H9 (cell line): ENCODE measurements around the gene INTS1. TPM values are rescaled to one million over a fixed set of nuclear protein-coding genes. Genes with fewer than 3 reads are reported as not detected.

Source experiments
- DNase-seq: peaks from one replicate; pipeline ENCODE4 v3.0.0-alpha.2; 2017
- H2AFZ ChIP-seq: one replicate; pipeline ENCODE4 v1.6.1; 2013; ENCODE audit warnings: mild to moderate bottlenecking, low read length, control low read depth, moderate library complexity
- H2AK5ac ChIP-seq: 2 replicates; pipeline ENCODE4 v1.6.1; 2013; ENCODE audit warnings: low read length, control low read depth, mixed read lengths; ENCODE audit not compliant: insufficient read length
- H2BK120ac ChIP-seq: one replicate; pipeline ENCODE4 v1.6.1; 2013; ENCODE audit warnings: low read depth, mild to moderate bottlenecking, low read length, control low read depth, inconsistent platforms; ENCODE audit not compliant: poor library complexity, severe bottlenecking
- H2BK12ac ChIP-seq: 2 replicates; pipeline ENCODE4 v1.6.1; 2013; ENCODE audit warnings: low read length, control low read depth, mixed read lengths, low read depth; ENCODE audit not compliant: insufficient read length
- H2BK15ac ChIP-seq: 2 replicates; pipeline ENCODE4 v1.6.1; 2013; ENCODE audit warnings: low read depth, low read length, control low read depth
- H2BK20ac ChIP-seq: one replicate; pipeline ENCODE4 v1.6.1; 2013; ENCODE audit warnings: low read depth, mild to moderate bottlenecking, low read length, control low read depth, inconsistent platforms; ENCODE audit not compliant: poor library complexity, severe bottlenecking
- H2BK5ac ChIP-seq: 2 replicates; pipeline ENCODE4 v1.6.1; 2013; ENCODE audit warnings: low read length, control low read depth, mixed read lengths; ENCODE audit not compliant: insufficient read length
- H3K14ac ChIP-seq: 2 replicates; pipeline ENCODE4 v1.6.1; 2013; ENCODE audit warnings: low read length, control low read depth; ENCODE audit not compliant: insufficient read depth
- H3K18ac ChIP-seq: 2 replicates; pipeline ENCODE4 v1.6.1; 2013; ENCODE audit warnings: low read depth, mild to moderate bottlenecking, mixed read lengths, low read length, control low read depth; ENCODE audit not compliant: insufficient read length
- H3K23ac ChIP-seq: 2 replicates; pipeline ENCODE4 v1.6.1; 2013; ENCODE audit warnings: low read length, control low read depth, mixed read lengths, low read depth; ENCODE audit not compliant: insufficient read length
- H3K23me2 ChIP-seq: 2 replicates; pipeline ENCODE4 v1.6.1; 2013; ENCODE audit warnings: low read depth, mild to moderate bottlenecking, mixed read lengths, low read length, control low read depth; ENCODE audit not compliant: insufficient read length, poor library complexity, severe bottlenecking
- H3K27ac ChIP-seq: 2 replicates; pipeline ENCODE4 v1.5.1; 2013; ENCODE audit warnings: low read length, control low read depth, mixed read lengths, low read depth; ENCODE audit not compliant: insufficient read length
- H3K27me3 ChIP-seq: 2 replicates; pipeline ENCODE4 v1.6.1; 2013; ENCODE audit warnings: low read length, control low read depth, inconsistent platforms; ENCODE audit not compliant: insufficient read depth
- H3K4ac ChIP-seq: 2 replicates; pipeline ENCODE4 v1.6.1; 2013; ENCODE audit warnings: low read depth, mild to moderate bottlenecking, control low read depth, inconsistent platforms, low read length, moderate library complexity
- H3K4me1 ChIP-seq: 2 replicates; pipeline ENCODE4 v1.6.1; 2013; ENCODE audit warnings: low read length, control low read depth, inconsistent platforms; ENCODE audit not compliant: insufficient read depth
- H3K4me2 ChIP-seq: 2 replicates; pipeline ENCODE4 v1.6.1; 2013; ENCODE audit warnings: low read length, control low read depth, mixed read lengths; ENCODE audit not compliant: insufficient read length, insufficient read depth
- H3K56ac ChIP-seq: 2 replicates; pipeline ENCODE4 v1.6.1; 2013; ENCODE audit warnings: low read depth, mild to moderate bottlenecking, mixed read lengths, low read length, control low read depth; ENCODE audit not compliant: insufficient read length
- H3K79me1 ChIP-seq: 2 replicates; pipeline ENCODE4 v1.6.1; 2013; ENCODE audit warnings: low read depth, mild to moderate bottlenecking, moderate library complexity, low read length, control low read depth, inconsistent platforms; ENCODE audit not compliant: insufficient read depth, poor library complexity, severe bottlenecking
- H3K79me2 ChIP-seq: 2 replicates; pipeline ENCODE4 v1.6.1; 2013; ENCODE audit warnings: low read length, control low read depth, inconsistent platforms; ENCODE audit not compliant: insufficient read depth
- H3K9ac ChIP-seq: 2 replicates; pipeline ENCODE4 v1.6.1; 2013; ENCODE audit warnings: low read length, control low read depth, mixed read lengths; ENCODE audit not compliant: insufficient read length; ENCODE audit errors: extremely low read depth
- H3K9me3 ChIP-seq: one replicate; pipeline ENCODE4 v1.6.1; 2013; ENCODE audit warnings: low read depth, low read length, inconsistent platforms; ENCODE audit not compliant: control insufficient read depth
- H3T11ph ChIP-seq: one replicate; pipeline ENCODE4 v1.6.1; 2013; ENCODE audit warnings: mild to moderate bottlenecking, low read length, control low read depth, inconsistent platforms
- H4K20me1 ChIP-seq: one replicate; pipeline ENCODE4 v1.6.1; 2013; ENCODE audit not compliant: control insufficient read depth, insufficient read length, insufficient read depth
- H4K5ac ChIP-seq: 2 replicates; pipeline ENCODE4 v1.6.1; 2013; ENCODE audit warnings: low read depth, mild to moderate bottlenecking, mixed read lengths, low read length, control low read depth; ENCODE audit not compliant: insufficient read length
- H4K8ac ChIP-seq: replicated peaks from 2 replicates; pipeline ENCODE4 v1.6.1; 2013; ENCODE audit warnings: low read length, control low read depth, mixed read lengths, low read depth; ENCODE audit not compliant: insufficient read length
- H4K91ac ChIP-seq: 2 replicates; pipeline ENCODE4 v1.6.1; 2013; ENCODE audit warnings: low read depth, mild to moderate bottlenecking, moderate library complexity, mixed read lengths, low read length, control low read depth; ENCODE audit not compliant: insufficient read length
- H3K27ac Mint-ChIP-seq, 3 experiments: 2 replicates in 2 of 3; 3 replicates in 1 of 3; pipeline ENCODE4 v1.8.0; 2020 to 2021; ENCODE audit warnings: mixed read lengths in 3 of 3, mild to moderate bottlenecking in 1 of 3, moderate library complexity in 1 of 3
- H3K27me3 Mint-ChIP-seq: 2 replicates; pipeline ENCODE4 v1.8.0; 2021; ENCODE audit warnings: low read depth, mild to moderate bottlenecking, moderate library complexity, mixed read lengths
- H3K36me3 Mint-ChIP-seq, 3 experiments: 2 replicates in 2 of 3; 3 replicates in 1 of 3; pipeline ENCODE4 v1.8.0; 2020 to 2021; ENCODE audit warnings: low read depth in 3 of 3, mixed read lengths in 3 of 3; ENCODE audit not compliant: insufficient read depth in 1 of 3
- H3K4me1 Mint-ChIP-seq, 2 experiments: 2 replicates each; pipeline ENCODE4 v1.8.0; 2020; ENCODE audit warnings: mixed read lengths in 2 of 2
- H3K4me3 Mint-ChIP-seq, 2 experiments: 2 replicates in 1 of 2; 3 replicates in 1 of 2; pipeline ENCODE4 v1.8.0; 2020 to 2021; ENCODE audit warnings: mild to moderate bottlenecking in 2 of 2, mixed read lengths in 2 of 2, moderate library complexity in 1 of 2
- H3K9me3 Mint-ChIP-seq, 2 experiments: 2 replicates in 1 of 2; 3 replicates in 1 of 2; pipeline ENCODE4 v1.8.0; 2020; ENCODE audit warnings: mild to moderate bottlenecking in 2 of 2, mixed read lengths in 2 of 2, moderate library complexity in 1 of 2
- WGBS: extraction: QIAGEN DNeasy Blood & Tissue Kit; methylation state at CpG from one replicate; pipeline ENCODE4 v1.1.7; 2013; ENCODE audit warnings: missing lambda C conversion rate, low lambda C conversion rate, mixed read lengths; ENCODE audit not compliant: insufficient read length; ENCODE audit errors: extremely low coverage; 5-methylcytosine and 5-hydroxymethylcytosine counted together
- total RNA-seq: library from RNA; stranded (reverse); gene quantifications from 2 replicates; pipeline ENCODE4 v1.2.1, GENCODE V29; 2021
- TF ChIP-seq, protein P1 (sequence below): fragments of 200-600 bp; sonication (generic); conservative IDR thresholded peaks from 3 replicates; pipeline ENCODE4 v1.8.0; 2021; ENCODE audit warnings: antibody characterized with exemption, mild to moderate bottlenecking

INTS1 gene
- total RNA-seq, 1 experiment from 2014 or later: 133 TPM

DNA sequence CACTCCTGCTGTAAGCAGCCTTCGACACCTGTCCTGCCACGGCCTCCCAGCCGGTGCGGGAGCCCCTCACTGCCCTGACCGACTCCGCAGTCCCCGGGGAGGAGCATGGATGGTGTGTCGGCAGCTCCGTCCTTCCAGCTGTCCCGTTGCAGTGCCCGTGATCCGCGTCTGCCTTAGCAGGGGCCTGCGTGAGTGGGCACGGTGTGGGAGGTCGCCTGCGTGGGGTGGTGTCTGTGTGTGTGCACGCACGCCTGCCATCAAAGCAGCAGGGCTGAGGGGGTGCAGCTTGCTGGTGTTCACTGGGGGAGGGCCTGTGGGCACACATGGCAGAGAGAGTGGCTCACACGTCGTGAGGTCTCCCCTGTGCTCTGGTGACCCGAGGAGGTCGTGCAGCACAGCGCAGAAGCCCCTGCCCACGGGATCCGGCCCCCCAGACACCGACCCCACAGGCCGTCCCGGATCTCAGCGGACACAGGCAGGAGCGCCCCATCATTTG is 36.6 kb upstream of the INTS1 start:
- Mint-ChIP-seq H3K4me1 (peaks cover 9 to 13% of the 10 kb centered on the region in 2 experiments), H3K27me3 (no peaks in the 10 kb centered on the region), H3K9me3 (no peaks in the 10 kb centered on the region), H3K36me3 (peaks cover 3 to 15% (median 6%) of the 10 kb centered on the region in 3 experiments; a peak in 4 of 7 replicates), H3K4me3 (no peak overlapping the region), H3K27ac (no peak overlapping the region; a peak in 2 of 7 replicates)
- H3K27ac ChIP-seq: no peak overlapping the region
- H2AFZ ChIP-seq: no peak overlapping the region
- no peak overlapping the region for H2AK5ac ChIP-seq
- H4K8ac ChIP-seq: no peak overlapping the region
- no peak for DNase-seq
- WGBS: no CpG with 5 or more reads among the region's 31 CpGs
- no peak overlapping the region for H3K4ac ChIP-seq
- no peak overlapping the region for H2BK15ac ChIP-seq
- H3K18ac ChIP-seq: no peak overlapping the region
- no peak overlapping the region for H3T11ph ChIP-seq
- H2BK5ac ChIP-seq: no peak overlapping the region
- H4K20me1 ChIP-seq: no peaks in the 10 kb centered on the region
- TF ChIP-seq, protein P1, sequence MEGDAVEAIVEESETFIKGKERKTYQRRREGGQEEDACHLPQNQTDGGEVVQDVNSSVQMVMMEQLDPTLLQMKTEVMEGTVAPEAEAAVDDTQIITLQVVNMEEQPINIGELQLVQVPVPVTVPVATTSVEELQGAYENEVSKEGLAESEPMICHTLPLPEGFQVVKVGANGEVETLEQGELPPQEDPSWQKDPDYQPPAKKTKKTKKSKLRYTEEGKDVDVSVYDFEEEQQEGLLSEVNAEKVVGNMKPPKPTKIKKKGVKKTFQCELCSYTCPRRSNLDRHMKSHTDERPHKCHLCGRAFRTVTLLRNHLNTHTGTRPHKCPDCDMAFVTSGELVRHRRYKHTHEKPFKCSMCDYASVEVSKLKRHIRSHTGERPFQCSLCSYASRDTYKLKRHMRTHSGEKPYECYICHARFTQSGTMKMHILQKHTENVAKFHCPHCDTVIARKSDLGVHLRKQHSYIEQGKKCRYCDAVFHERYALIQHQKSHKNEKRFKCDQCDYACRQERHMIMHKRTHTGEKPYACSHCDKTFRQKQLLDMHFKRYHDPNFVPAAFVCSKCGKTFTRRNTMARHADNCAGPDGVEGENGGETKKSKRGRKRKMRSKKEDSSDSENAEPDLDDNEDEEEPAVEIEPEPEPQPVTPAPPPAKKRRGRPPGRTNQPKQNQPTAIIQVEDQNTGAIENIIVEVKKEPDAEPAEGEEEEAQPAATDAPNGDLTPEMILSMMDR: no peak
- no peak overlapping the region for H3K23ac ChIP-seq
- no peaks in the 10 kb centered on the region for H3K27me3 ChIP-seq
- no peak overlapping the region for H4K5ac ChIP-seq
- no peaks in the 10 kb centered on the region for H3K9me3 ChIP-seq
- no peaks in the 10 kb centered on the region for H3K4me1 ChIP-seq
- no peaks in the 10 kb centered on the region for H3K79me1 ChIP-seq
- no peaks in the 10 kb centered on the region for H3K23me2 ChIP-seq
- H3K56ac ChIP-seq: no peak overlapping the region
- H3K4me2 ChIP-seq: no peak overlapping the region
- H2BK120ac ChIP-seq: no peak overlapping the region
- no peak overlapping the region for H2BK12ac ChIP-seq
- no peak overlapping the region for H3K9ac ChIP-seq
- no peaks in the 10 kb centered on the region for H3K79me2 ChIP-seq
- no peak overlapping the region for H4K91ac ChIP-seq
- H3K14ac ChIP-seq: no peak overlapping the region
- H2BK20ac ChIP-seq: no peak overlapping the region
